ENCODE measurements around the gene TNFRSF14. TPM values are rescaled to one million over a fixed set of nuclear protein-coding genes. Genes with fewer than 3 reads are reported as not detected.

Gene TNFRSF14
- total and polyA plus RNA-seq, 2 donors (not counting 1 experiment from before 2014, with no cell fraction given), result 239 to 427 TPM

GRCh38 chr1:2519029-2519685 lies 37.0 kb upstream of the TNFRSF14 start:
- DNase-seq (no peak), ATAC-seq (ENCODE audit: low read depth) (no peak)
- Histone ChIP-seq H3K36me3 (replicated peaks in 1 of 2; ENCODE audit: control extremely low read depth in 1 of 2, control insufficient read depth in 1 of 2, extremely low read depth in 1 of 2, insufficient read depth in 2 of 2, low read length in 1 of 2) (peaks cover 0 to 64% of the 10 kb centered on the region in 2 experiments), H3K4me2 (replicated peaks; ENCODE audit: low read depth, low read length, poor library complexity, severe bottlenecking) (no peak overlapping the region), H3K9me3 (ENCODE audit: control extremely low read depth in 1 of 3, control insufficient read depth in 2 of 3, insufficient read depth in 1 of 3, low read length in 2 of 3) (no peaks in the 10 kb centered on the region), H3K79me2 (ENCODE audit: control insufficient read depth, insufficient read depth, low read length) (peaks cover 61% of the 10 kb centered on the region), H3K27ac (ENCODE audit: low read length in 2 of 2) (no peak overlapping the region), H2AFZ (ENCODE audit: insufficient read depth, low read depth, low read length, poor library complexity, severe bottlenecking) (no peak overlapping the region), H3K9ac (ENCODE audit: low read length) (no peak overlapping the region), H3K4me3 (ENCODE audit: control extremely low read depth in 1 of 5, extremely low read depth in 1 of 5, insufficient read depth in 1 of 5, low read depth in 2 of 5, low read length in 4 of 5) (no peak overlapping the region), H4K20me1 (ENCODE audit: control insufficient read depth, insufficient read depth, low read length, poor library complexity, severe bottlenecking) (peaks cover 94% of the 10 kb centered on the region), H3K4me1 (ENCODE audit: control insufficient read depth in 2 of 2, insufficient read depth in 2 of 2, low read length in 2 of 2) (peaks cover 4 to 6% of the 10 kb centered on the region in 2 donors), H3K27me3 (replicated peaks in 1 of 4; ENCODE audit: control extremely low read depth in 1 of 4, control insufficient read depth in 3 of 4, insufficient read depth in 4 of 4, low read length in 3 of 4) (no peaks in the 10 kb centered on the region)
- no peaks in the 10 kb centered on the region for H3K9me3 Mint-ChIP-seq (ENCODE audit: insufficient read depth)
- intact Hi-C loops (cut with micrococcal nuclease), result no loop called here
- WGBS (ENCODE audit: insufficient coverage), result 92% methylated on average over 20 of the region's 25 CpGs
- POLR2A ChIA-PET, result no interaction called here
- TF ChIP-seq CTCF (IDR thresholded peaks at IDR 0.05) (no peak), EZH2 (IDR thresholded peaks at IDR 0.05; ENCODE audit: borderline replicate concordance, insufficient read depth, low read depth, low read length, poor library complexity, severe bottlenecking) (no peak)
- no peaks in the 10 kb centered on the region for H3K27me3 Mint-ChIP-seq
- no peak overlapping the region for H3K4me3 Mint-ChIP-seq
- CTCF ChIA-PET, result interaction anchor here (0.9 to 1.0 kb wide), 2 partner anchors 21 to 268 kb away, joined by 3 read pairs; no protein-coding TSS in a partner anchor
- H3K4me1 Mint-ChIP-seq, result peaks cover 11% of the 10 kb centered on the region
- no peak overlapping the region for H3K27ac Mint-ChIP-seq

GRCh38 chr1:2519729-2520128 lies 36.4 kb upstream of the TNFRSF14 start:
- peaks cover 0 to 61% of the 10 kb centered on the region in 2 experiments for H3K36me3 ChIP-seq (replicated peaks in 1 of 2; ENCODE audit: control extremely low read depth in 1 of 2, control insufficient read depth in 1 of 2, extremely low read depth in 1 of 2, insufficient read depth in 2 of 2, low read length in 1 of 2)
- peaks cover 17% of the 10 kb centered on the region for H3K4me1 Mint-ChIP-seq
- H3K27ac ChIP-seq (ENCODE audit: low read length in 2 of 2), result no peak overlapping the region
- no peak overlapping the region for H3K9ac ChIP-seq (ENCODE audit: low read length)
- no peaks in the 10 kb centered on the region for H3K27me3 ChIP-seq (replicated peaks in 1 of 4; ENCODE audit: control extremely low read depth in 1 of 4, control insufficient read depth in 3 of 4, insufficient read depth in 4 of 4, low read length in 3 of 4)
- no peaks in the 10 kb centered on the region for H3K9me3 ChIP-seq (ENCODE audit: control extremely low read depth in 1 of 3, control insufficient read depth in 2 of 3, insufficient read depth in 1 of 3, low read length in 2 of 3)
- POLR2A ChIA-PET, result no interaction called here
- no peak for TF ChIP-seq CTCF (IDR thresholded peaks at IDR 0.05)
- no peak for TF ChIP-seq EZH2 (IDR thresholded peaks at IDR 0.05; ENCODE audit: borderline replicate concordance, insufficient read depth, low read depth, low read length, poor library complexity, severe bottlenecking)
- 96% methylated on average over 30 of the region's 30 CpGs for whole genome bisulfite sequencing (ENCODE audit: insufficient coverage)
- ATAC-seq (ENCODE audit: low read depth) (no peak), DNase-seq (no peak)
- H3K4me1 ChIP-seq (ENCODE audit: control insufficient read depth in 2 of 2, insufficient read depth in 2 of 2, low read length in 2 of 2), result peaks cover 9 to 11% of the 10 kb centered on the region in 2 donors
- no peaks in the 10 kb centered on the region for H3K9me3 Mint-ChIP-seq (ENCODE audit: insufficient read depth)
- no peak overlapping the region for H3K27ac Mint-ChIP-seq
- H4K20me1 ChIP-seq (ENCODE audit: control insufficient read depth, insufficient read depth, low read length, poor library complexity, severe bottlenecking), result peaks cover 98% of the 10 kb centered on the region
- no peak overlapping the region for H3K4me3 Mint-ChIP-seq
- peaks cover 66% of the 10 kb centered on the region for H3K79me2 ChIP-seq (ENCODE audit: control insufficient read depth, insufficient read depth, low read length)
- H3K27me3 Mint-ChIP-seq, result no peaks in the 10 kb centered on the region
- no peak overlapping the region for H3K4me2 ChIP-seq (replicated peaks; ENCODE audit: low read depth, low read length, poor library complexity, severe bottlenecking)
- no peak overlapping the region for H3K4me3 ChIP-seq (ENCODE audit: control extremely low read depth in 1 of 5, extremely low read depth in 1 of 5, insufficient read depth in 1 of 5, low read depth in 2 of 5, low read length in 4 of 5)
- CTCF ChIA-PET, result interaction anchor here (0.9 to 1.0 kb wide), 2 partner anchors 22 to 267 kb away, joined by 3 read pairs; no protein-coding TSS in a partner anchor
- intact Hi-C loops (cut with micrococcal nuclease), result no loop called here
- H2AFZ ChIP-seq (ENCODE audit: insufficient read depth, low read depth, low read length, poor library complexity, severe bottlenecking), result no peak overlapping the region

All from B cell (primary cell).